ENCODE results near the gene ZNF443. TPM values are rescaled to one million over a fixed set of nuclear protein-coding genes. Genes with fewer than 3 reads are reported as not detected.
"Not testable (repeated sequence)": the region's sequence is repeated elsewhere in the genome, so short reads cannot be mapped to it uniquely, and the experiment has no call there.

ZNF443 gene
- polyA plus RNA-seq, 1 of the 3 experiments (the other 2 are of a cell fraction), result 0.92 TPM

DNA sequence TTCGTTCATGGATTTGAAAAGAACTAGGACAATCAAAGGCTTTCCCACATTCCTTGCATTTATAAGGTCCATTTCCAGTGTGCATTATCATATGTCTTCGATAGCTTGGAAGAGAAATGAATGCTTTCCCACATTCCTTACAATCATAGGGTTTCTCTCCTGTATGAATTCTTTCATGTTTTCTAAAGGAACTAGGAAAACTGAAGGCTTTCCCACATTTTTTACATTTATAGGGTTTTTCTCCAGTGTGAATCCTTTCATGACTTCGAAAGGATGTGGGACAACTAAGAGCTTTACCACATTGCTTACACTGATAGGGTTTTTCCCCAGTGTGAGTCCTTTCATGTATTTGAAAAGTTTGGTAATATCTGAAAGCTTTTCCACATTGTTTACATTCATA lies 23.9 kb upstream of the ZNF443 start:
- Histone ChIP-seq H4K20me1 (ENCODE audit: insufficient read depth) (no peaks in the 10 kb centered on the region), H3K9ac (no peak overlapping the region), H3K4me2 (no peak overlapping the region), H2AFZ (ENCODE audit: low read depth) (no peak overlapping the region), H3K4me1 (ENCODE audit: control insufficient read depth in 1 of 2, insufficient read depth in 2 of 2, low read depth in 1 of 2, low read length in 1 of 2) (no peaks in the 10 kb centered on the region), H3K4me3 (ENCODE audit: low read depth in 2 of 2, low read length in 1 of 2) (no peak overlapping the region; a peak in 1 of 4 replicates), H3K9me2 (no peaks in the 10 kb centered on the region), H3K9me3 (peaks cover 51% of the 10 kb centered on the region), H3K79me2 (ENCODE audit: insufficient read depth) (no peaks in the 10 kb centered on the region; the same call in 1 of the 2 replicates), H3F3A (replicated peaks; ENCODE audit: insufficient read depth) (no peaks in the 10 kb centered on the region), H3K36me3 (replicated peaks in 1 of 2; ENCODE audit: control insufficient read depth in 1 of 2, insufficient read depth in 2 of 2, low read length in 1 of 2) (peaks cover 23 to 48% of the 10 kb centered on the region in 2 experiments), H3K27ac (ENCODE audit: low read depth in 2 of 2, low read length in 1 of 2) (no peak overlapping the region), H3K27me3 (ENCODE audit: insufficient read depth) (no peaks in the 10 kb centered on the region)
- WGBS (ENCODE audit: low lambda C conversion rate), result 67% methylated on average over 3 of the region's 3 CpGs
- POLR2A ChIA-PET, result no interaction called here
- TF ChIP-seq SMC3 (IDR thresholded peaks at IDR 0.05; ENCODE audit: low read depth, low read length) (no peak), RCOR1 (IDR thresholded peaks at IDR 0.05; ENCODE audit: low read length) (no peak), CHD2 (IDR thresholded peaks at IDR 0.05; ENCODE audit: low read length, partially characterized antibody) (no peak), POLR2AphosphoS5 (IDR thresholded peaks at IDR 0.05; ENCODE audit: low read depth, low read length) (no peak), RFX5 (IDR thresholded peaks at IDR 0.05; ENCODE audit: low read length) (no peak), IRF3 (IDR thresholded peaks at IDR 0.05; ENCODE audit: low read depth, low read length) (no peak), ELF1 (IDR thresholded peaks at IDR 0.05) (no peak), MEF2A (IDR thresholded peaks at IDR 0.05; ENCODE audit: borderline replicate concordance, low read depth) (no peak), CTCF (IDR thresholded peaks at IDR 0.05) (no peak), EZH2phosphoT487 (IDR thresholded peaks at IDR 0.05; ENCODE audit: borderline replicate concordance, low read depth) (no peak), SIN3A (IDR thresholded peaks at IDR 0.05; ENCODE audit: borderline replicate concordance, low read depth, low read length) (no peak), NRF1 (IDR thresholded peaks at IDR 0.05; ENCODE audit: low read depth, low read length) (no peak), EP300 (IDR thresholded peaks at IDR 0.05; ENCODE audit: borderline replicate concordance in 1 of 2, low read depth in 1 of 2, low read length in 1 of 2) (no peak), RAD21 (IDR thresholded peaks at IDR 0.05; ENCODE audit: low read length) (no peak), MAX (IDR thresholded peaks at IDR 0.05; ENCODE audit: low read depth) (no peak)
- TF ChIP-seq, protein P1, sequence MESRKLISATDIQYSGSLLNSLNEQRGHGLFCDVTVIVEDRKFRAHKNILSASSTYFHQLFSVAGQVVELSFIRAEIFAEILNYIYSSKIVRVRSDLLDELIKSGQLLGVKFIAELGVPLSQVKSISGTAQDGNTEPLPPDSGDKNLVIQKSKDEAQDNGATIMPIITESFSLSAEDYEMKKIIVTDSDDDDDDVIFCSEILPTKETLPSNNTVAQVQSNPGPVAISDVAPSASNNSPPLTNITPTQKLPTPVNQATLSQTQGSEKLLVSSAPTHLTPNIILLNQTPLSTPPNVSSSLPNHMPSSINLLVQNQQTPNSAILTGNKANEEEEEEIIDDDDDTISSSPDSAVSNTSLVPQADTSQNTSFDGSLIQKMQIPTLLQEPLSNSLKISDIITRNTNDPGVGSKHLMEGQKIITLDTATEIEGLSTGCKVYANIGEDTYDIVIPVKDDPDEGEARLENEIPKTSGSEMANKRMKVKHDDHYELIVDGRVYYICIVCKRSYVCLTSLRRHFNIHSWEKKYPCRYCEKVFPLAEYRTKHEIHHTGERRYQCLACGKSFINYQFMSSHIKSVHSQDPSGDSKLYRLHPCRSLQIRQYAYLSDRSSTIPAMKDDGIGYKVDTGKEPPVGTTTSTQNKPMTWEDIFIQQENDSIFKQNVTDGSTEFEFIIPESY (IDR thresholded peaks at IDR 0.05; ENCODE audit: borderline replicate concordance, low read depth), result no peak
- TF ChIP-seq, protein P2, sequence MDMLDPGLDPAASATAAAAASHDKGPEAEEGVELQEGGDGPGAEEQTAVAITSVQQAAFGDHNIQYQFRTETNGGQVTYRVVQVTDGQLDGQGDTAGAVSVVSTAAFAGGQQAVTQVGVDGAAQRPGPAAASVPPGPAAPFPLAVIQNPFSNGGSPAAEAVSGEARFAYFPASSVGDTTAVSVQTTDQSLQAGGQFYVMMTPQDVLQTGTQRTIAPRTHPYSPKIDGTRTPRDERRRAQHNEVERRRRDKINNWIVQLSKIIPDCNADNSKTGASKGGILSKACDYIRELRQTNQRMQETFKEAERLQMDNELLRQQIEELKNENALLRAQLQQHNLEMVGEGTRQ (IDR thresholded peaks at IDR 0.05; ENCODE audit: borderline replicate concordance, low read depth, low read length), result no peak
- CTCF ChIA-PET, result no interaction called here
- DNase-seq, result no peak

- WGBS (ENCODE audit: low lambda C conversion rate), result 86% methylated on average over 6 of the region's 6 CpGs
- H3K9ac ChIP-seq; H3K27me3 ChIP-seq (ENCODE audit: insufficient read depth); H3K79me2 ChIP-seq (ENCODE audit: insufficient read depth); H3K9me2 ChIP-seq; H3K4me2 ChIP-seq; H4K20me1 ChIP-seq (ENCODE audit: insufficient read depth); DNase-seq; H3K4me3 ChIP-seq (ENCODE audit: low read depth in 2 of 2, low read length in 1 of 2); CTCF ChIA-PET; H2AFZ ChIP-seq (ENCODE audit: low read depth); POLR2A ChIA-PET; H3F3A ChIP-seq (replicated peaks; ENCODE audit: insufficient read depth); H3K4me1 ChIP-seq (ENCODE audit: control insufficient read depth in 1 of 2, insufficient read depth in 2 of 2, low read depth in 1 of 2, low read length in 1 of 2); H3K27ac ChIP-seq (ENCODE audit: low read depth in 2 of 2, low read length in 1 of 2): not testable (repeated sequence)
- peaks cover 49% of the 10 kb centered on the region for H3K9me3 ChIP-seq
- peaks cover 23 to 48% of the 10 kb centered on the region in 2 experiments for H3K36me3 ChIP-seq (replicated peaks in 1 of 2; ENCODE audit: control insufficient read depth in 1 of 2, insufficient read depth in 2 of 2, low read length in 1 of 2)
Measured at GRCh38 chr19:12464139-12464538, 23.3 kb upstream of the ZNF443 start.

Measured in SK-N-SH (cell line).